HEK293 (cell line): ENCODE measurements around the gene LHFPL3.

Experiments
- CTCF ChIA-PET: fragments of 350-600 bp; formaldehyde crosslinking; extraction: SDS; loops from one replicate; lab custom pipeline; 2021; ENCODE audit warnings: antibody characterized with exemption; lab: Yijun Ruan, JAX
- POLR2A ChIA-PET: fragments of 300-600 bp; formaldehyde crosslinking; extraction: SDS; loops from one replicate; lab custom pipeline; 2020; ENCODE audit warnings: antibody characterized with exemption, inconsistent platforms; lab: Yijun Ruan, JAX
- H3K27ac ChIP-seq: fragments of 200-500 bp; sonication (Bioruptor generic); 2 replicates; pipeline ENCODE4 v1.5.1; 2014; ENCODE audit warnings: low read depth, low read length, control low read depth, inconsistent platforms; ENCODE audit errors: extremely low read depth
- H3K36me3 ChIP-seq, 2 experiments: fragments of 200-500 bp in 1 of 2; sonication (Bioruptor generic) in 1 of 2; 1 replicate in 1 of 2; 2 replicates in 1 of 2; pipeline ENCODE4 v1.5.1; 2014 to 2017; ENCODE audit warnings: inconsistent platforms in 2 of 2, low read length in 2 of 2; ENCODE audit not compliant: control insufficient read depth in 2 of 2, insufficient read depth in 1 of 2
- H3K4me1 ChIP-seq: fragments of 200-500 bp; sonication (Bioruptor generic); 2 replicates; pipeline ENCODE4 v1.5.1; 2014; ENCODE audit warnings: mild to moderate bottlenecking, low read length, inconsistent platforms; ENCODE audit not compliant: control insufficient read depth, insufficient read depth
- H3K4me3 ChIP-seq: 2 replicates; pipeline ENCODE4 v1.5.1; 2011; ENCODE audit warnings: low read depth, mild to moderate bottlenecking, control low read depth, low read length, moderate library complexity
- H3K9me3 ChIP-seq: fragments of 200-500 bp; sonication (Bioruptor generic); 2 replicates; pipeline ENCODE4 v1.5.1; 2014; ENCODE audit warnings: low read depth, low read length, inconsistent platforms; ENCODE audit not compliant: control insufficient read depth, insufficient read depth
- BCL11B ChIP-seq: fragments of 450-650 bp; formaldehyde crosslinking; IDR thresholded peaks from 2 replicates; pipeline ENCODE4 v1.5.1; 2016; ENCODE audit warnings: low read depth, missing biosample characterization, missing genetic modification characterization
- HOXC10 ChIP-seq: sonication (generic); formaldehyde crosslinking; IDR thresholded peaks from 2 replicates; pipeline ENCODE4 v1.8.1; 2023; ENCODE audit warnings: mild to moderate bottlenecking, missing genetic modification reagents
- PRDM1 ChIP-seq: fragments of 450-650 bp; formaldehyde crosslinking; IDR thresholded peaks from 2 replicates; pipeline ENCODE4; 2016; ENCODE audit warnings: missing biosample characterization, missing genetic modification characterization
- PRDM6 ChIP-seq: fragments of 450-650 bp; formaldehyde crosslinking; IDR thresholded peaks from 2 replicates; pipeline ENCODE4 v1.5.1; 2017; ENCODE audit warnings: missing biosample characterization, missing genetic modification characterization
- SALL2 ChIP-seq: fragments of 450-650 bp; formaldehyde crosslinking; IDR thresholded peaks from 2 replicates; pipeline ENCODE4 v1.5.0; 2017; ENCODE audit warnings: missing biosample characterization, mild to moderate bottlenecking, missing genetic modification characterization, borderline replicate concordance
- ZBTB1 ChIP-seq: fragments of 450-650 bp; formaldehyde crosslinking; IDR thresholded peaks from 2 replicates; pipeline ENCODE4 v1.5.1; 2016; ENCODE audit warnings: missing biosample characterization, missing genetic modification characterization
- ZNF140 ChIP-seq: fragments of 450-650 bp; formaldehyde crosslinking; IDR thresholded peaks from 2 replicates; pipeline ENCODE4 v1.5.1; 2016; ENCODE audit warnings: missing biosample characterization, missing genetic modification characterization
- ZNF16 ChIP-seq: fragments of 450-650 bp; formaldehyde crosslinking; IDR thresholded peaks from 2 replicates; pipeline ENCODE4 v1.5.1; 2016; ENCODE audit warnings: low read depth, missing biosample characterization, missing genetic modification characterization
- ZNF202 ChIP-seq: fragments of 450-650 bp; formaldehyde crosslinking; IDR thresholded peaks from 2 replicates; pipeline ENCODE4 v1.5.1; 2016; ENCODE audit warnings: missing biosample characterization, missing genetic modification characterization, borderline replicate concordance
- ZNF214 ChIP-seq: fragments of 450-650 bp; formaldehyde crosslinking; IDR thresholded peaks from 2 replicates; pipeline ENCODE4 v1.5.1; 2017; ENCODE audit warnings: missing biosample characterization, mild to moderate bottlenecking, missing genetic modification characterization, borderline replicate concordance
- ZNF23 ChIP-seq: fragments of 450-650 bp; formaldehyde crosslinking; IDR thresholded peaks from 2 replicates; pipeline ENCODE4 v1.5.1; 2016; ENCODE audit warnings: missing biosample characterization, missing genetic modification characterization, borderline replicate concordance
- ZNF404 ChIP-seq: fragments of 450-650 bp; formaldehyde crosslinking; IDR thresholded peaks from 2 replicates; pipeline ENCODE4 v1.5.1; 2017; ENCODE audit warnings: missing biosample characterization, missing genetic modification characterization
- ZNF423 ChIP-seq: fragments of 450-650 bp; formaldehyde crosslinking; IDR thresholded peaks from 2 replicates; pipeline ENCODE4 v1.5.1; 2016; ENCODE audit warnings: missing biosample characterization, missing genetic modification characterization
- ZNF48 ChIP-seq: fragments of 450-650 bp; formaldehyde crosslinking; IDR thresholded peaks from 2 replicates; pipeline ENCODE4 v1.5.1; 2016; ENCODE audit warnings: missing biosample characterization, missing genetic modification characterization
- ZNF510 ChIP-seq: fragments of 450-650 bp; formaldehyde crosslinking; IDR thresholded peaks from 2 replicates; pipeline ENCODE4 v1.5.1; 2018; ENCODE audit warnings: mild to moderate bottlenecking, missing genetic modification characterization, missing biosample characterization; ENCODE audit not compliant: insufficient replicate concordance
- ZNF580 ChIP-seq: fragments of 450-650 bp; formaldehyde crosslinking; IDR thresholded peaks from 2 replicates; pipeline ENCODE4 v1.5.1; 2016; ENCODE audit warnings: missing biosample characterization, missing genetic modification characterization
- ZNF610 ChIP-seq: fragments of 450-650 bp; formaldehyde crosslinking; IDR thresholded peaks from 2 replicates; pipeline ENCODE4 v1.5.1; 2016; ENCODE audit warnings: missing biosample characterization, missing genetic modification characterization, borderline replicate concordance
- ZNF624 ChIP-seq: fragments of 450-650 bp; formaldehyde crosslinking; IDR thresholded peaks from 2 replicates; pipeline ENCODE4 v1.5.1; 2017; ENCODE audit warnings: missing biosample characterization, missing genetic modification characterization
- ZNF843 ChIP-seq: fragments of 450-650 bp; formaldehyde crosslinking; IDR thresholded peaks from 2 replicates; pipeline ENCODE4 v1.5.1; 2016; ENCODE audit warnings: missing biosample characterization, missing genetic modification characterization
- ZXDB ChIP-seq: fragments of 450-650 bp; formaldehyde crosslinking; IDR thresholded peaks from 2 replicates; pipeline ENCODE4 v1.5.1; 2016; ENCODE audit warnings: missing biosample characterization, missing genetic modification characterization
- TF ChIP-seq, protein P1 (sequence below): fragments of 450-650 bp; formaldehyde crosslinking; IDR thresholded peaks from 2 replicates; pipeline ENCODE4 v1.5.1; 2016; ENCODE audit warnings: missing biosample characterization, missing genetic modification characterization
- TF ChIP-seq, protein P2 (sequence below): fragments of 450-650 bp; formaldehyde crosslinking; IDR thresholded peaks from 2 replicates; pipeline ENCODE4 v1.5.1; 2017; ENCODE audit warnings: missing biosample characterization, missing genetic modification characterization
- TF ChIP-seq, protein P3 (sequence below): fragments of 450-650 bp; formaldehyde crosslinking; IDR thresholded peaks from 2 replicates; pipeline ENCODE4 v1.5.1; 2016; ENCODE audit warnings: missing biosample characterization, missing genetic modification characterization, borderline replicate concordance

The LHFPL3 gene

GRCh38 chr7:104793066-104793465, 464.7 kb downstream of the LHFPL3 start (continued):
- no peak for TF ChIP-seq ZNF202 (tag by site-specific recombination)

- Histone ChIP-seq H3K4me3 (no peak overlapping the region), H3K9me3 (no peaks in the 10 kb centered on the region), H3K4me1 (no peaks in the 10 kb centered on the region), H3K36me3 (no peaks in the 10 kb centered on the region), H3K27ac (no peak overlapping the region)
- POLR2A ChIA-PET: no interaction called here
- TF ChIP-seq ZNF23 (tag by site-specific recombination) (no peak), ZNF423 (tag by site-specific recombination) (no peak), BCL11B (tag by site-specific recombination) (no peak), ZXDB (tag by site-specific recombination) (no peak)
- TF ChIP-seq, protein P1, sequence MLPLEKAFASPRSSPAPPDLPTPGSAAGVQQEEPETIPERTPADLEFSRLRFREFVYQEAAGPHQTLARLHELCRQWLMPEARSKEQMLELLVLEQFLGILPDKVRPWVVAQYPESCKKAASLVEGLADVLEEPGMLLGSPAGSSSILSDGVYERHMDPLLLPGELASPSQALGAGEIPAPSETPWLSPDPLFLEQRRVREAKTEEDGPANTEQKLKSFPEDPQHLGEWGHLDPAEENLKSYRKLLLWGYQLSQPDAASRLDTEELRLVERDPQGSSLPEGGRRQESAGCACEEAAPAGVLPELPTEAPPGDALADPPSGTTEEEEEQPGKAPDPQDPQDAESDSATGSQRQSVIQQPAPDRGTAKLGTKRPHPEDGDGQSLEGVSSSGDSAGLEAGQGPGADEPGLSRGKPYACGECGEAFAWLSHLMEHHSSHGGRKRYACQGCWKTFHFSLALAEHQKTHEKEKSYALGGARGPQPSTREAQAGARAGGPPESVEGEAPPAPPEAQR (tag by site-specific recombination): no peak
- CTCF ChIA-PET: no interaction called here
Measured at GRCh38 chr7:104794154-104794553, 465.8 kb downstream of the LHFPL3 start.

GRCh38 chr7:104794589-104794988, 466.2 kb downstream of the LHFPL3 start:
- Histone ChIP-seq H3K4me1 (no peaks in the 10 kb centered on the region), H3K36me3 (no peaks in the 10 kb centered on the region), H3K4me3 (no peak overlapping the region), H3K9me3 (no peaks in the 10 kb centered on the region), H3K27ac (no peak overlapping the region)
- TF ChIP-seq ZBTB1 (tag by site-specific recombination): no peak
- no peak for TF ChIP-seq ZNF510 (tag by site-specific recombination)
- TF ChIP-seq ZNF610: no peak
- no peak for TF ChIP-seq ZNF624
- no peak for TF ChIP-seq ZNF843 (tag by site-specific recombination)
- TF ChIP-seq ZNF404 (tag by site-specific recombination): no peak
- no peak for TF ChIP-seq ZNF580 (tag by site-specific recombination)
- TF ChIP-seq ZNF214 (tag by site-specific recombination): no peak
- POLR2A ChIA-PET: no interaction called here
- CTCF ChIA-PET: interaction anchor here (0.6 kb wide), 1 partner anchor 527 kb away, joined by 3 read pairs; no protein-coding TSS in a partner anchor

DNA sequence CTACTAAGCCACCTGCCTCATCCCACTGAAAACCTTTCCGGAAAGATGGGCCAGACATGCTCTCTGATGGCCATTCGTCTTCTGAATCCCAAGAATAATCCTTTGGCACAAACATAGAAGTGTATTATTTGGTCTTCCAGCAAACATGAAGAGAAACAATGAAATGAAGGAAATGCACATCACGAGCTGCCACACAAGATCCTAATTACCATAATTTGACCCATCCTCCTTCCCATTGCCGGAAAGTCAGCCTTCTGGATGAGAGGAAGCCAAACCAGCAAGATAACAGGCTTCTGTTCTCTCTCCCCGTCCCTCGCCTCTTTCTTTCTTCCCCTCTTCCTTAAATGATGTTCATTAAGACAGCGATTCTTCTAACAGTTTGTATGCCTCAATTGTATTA, 466.7 kb downstream of the LHFPL3 start:
- Histone ChIP-seq H3K9me3 (no peaks in the 10 kb centered on the region), H3K36me3 (no peaks in the 10 kb centered on the region), H3K27ac (no peak overlapping the region), H3K4me3 (no peak overlapping the region), H3K4me1 (no peaks in the 10 kb centered on the region)
- CTCF ChIA-PET: interaction anchor here (0.6 to 0.7 kb wide), 2 partner anchors 19 to 528 kb away, joined by 3 to 4 read pairs; no protein-coding TSS in a partner anchor
- POLR2A ChIA-PET: no interaction called here
- TF ChIP-seq ZNF48 (tag by site-specific recombination): no peak
- no peak for TF ChIP-seq PRDM1 (tag by site-specific recombination)
- TF ChIP-seq SALL2 (tag by site-specific recombination): no peak
- no peak for TF ChIP-seq ZNF140 (tag by site-specific recombination)
- TF ChIP-seq PRDM6: no peak
- TF ChIP-seq, protein P2, sequence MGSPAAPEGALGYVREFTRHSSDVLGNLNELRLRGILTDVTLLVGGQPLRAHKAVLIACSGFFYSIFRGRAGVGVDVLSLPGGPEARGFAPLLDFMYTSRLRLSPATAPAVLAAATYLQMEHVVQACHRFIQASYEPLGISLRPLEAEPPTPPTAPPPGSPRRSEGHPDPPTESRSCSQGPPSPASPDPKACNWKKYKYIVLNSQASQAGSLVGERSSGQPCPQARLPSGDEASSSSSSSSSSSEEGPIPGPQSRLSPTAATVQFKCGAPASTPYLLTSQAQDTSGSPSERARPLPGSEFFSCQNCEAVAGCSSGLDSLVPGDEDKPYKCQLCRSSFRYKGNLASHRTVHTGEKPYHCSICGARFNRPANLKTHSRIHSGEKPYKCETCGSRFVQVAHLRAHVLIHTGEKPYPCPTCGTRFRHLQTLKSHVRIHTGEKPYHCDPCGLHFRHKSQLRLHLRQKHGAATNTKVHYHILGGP (tag by site-specific recombination): no peak
- TF ChIP-seq, protein P3, sequence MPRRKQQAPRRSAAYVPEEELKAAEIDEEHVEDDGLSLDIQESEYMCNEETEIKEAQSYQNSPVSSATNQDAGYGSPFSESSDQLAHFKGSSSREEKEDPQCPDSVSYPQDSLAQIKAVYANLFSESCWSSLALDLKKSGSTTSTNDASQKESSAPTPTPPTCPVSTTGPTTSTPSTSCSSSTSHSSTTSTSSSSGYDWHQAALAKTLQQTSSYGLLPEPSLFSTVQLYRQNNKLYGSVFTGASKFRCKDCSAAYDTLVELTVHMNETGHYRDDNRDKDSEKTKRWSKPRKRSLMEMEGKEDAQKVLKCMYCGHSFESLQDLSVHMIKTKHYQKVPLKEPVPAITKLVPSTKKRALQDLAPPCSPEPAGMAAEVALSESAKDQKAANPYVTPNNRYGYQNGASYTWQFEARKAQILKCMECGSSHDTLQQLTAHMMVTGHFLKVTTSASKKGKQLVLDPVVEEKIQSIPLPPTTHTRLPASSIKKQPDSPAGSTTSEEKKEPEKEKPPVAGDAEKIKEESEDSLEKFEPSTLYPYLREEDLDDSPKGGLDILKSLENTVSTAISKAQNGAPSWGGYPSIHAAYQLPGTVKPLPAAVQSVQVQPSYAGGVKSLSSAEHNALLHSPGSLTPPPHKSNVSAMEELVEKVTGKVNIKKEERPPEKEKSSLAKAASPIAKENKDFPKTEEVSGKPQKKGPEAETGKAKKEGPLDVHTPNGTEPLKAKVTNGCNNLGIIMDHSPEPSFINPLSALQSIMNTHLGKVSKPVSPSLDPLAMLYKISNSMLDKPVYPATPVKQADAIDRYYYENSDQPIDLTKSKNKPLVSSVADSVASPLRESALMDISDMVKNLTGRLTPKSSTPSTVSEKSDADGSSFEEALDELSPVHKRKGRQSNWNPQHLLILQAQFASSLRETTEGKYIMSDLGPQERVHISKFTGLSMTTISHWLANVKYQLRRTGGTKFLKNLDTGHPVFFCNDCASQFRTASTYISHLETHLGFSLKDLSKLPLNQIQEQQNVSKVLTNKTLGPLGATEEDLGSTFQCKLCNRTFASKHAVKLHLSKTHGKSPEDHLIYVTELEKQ (tag by site-specific recombination): no peak
- TF ChIP-seq ZNF16 (tag by site-specific recombination): no peak
- no peak for TF ChIP-seq HOXC10 (CRISPR knock-in tag)
